ENCODE measurements around the gene LGR5.

- no peak for TF ChIP-seq CTCF (IDR thresholded peaks at IDR 0.05; ENCODE audit: insufficient read depth, low read depth, low read length)
- TF ChIP-seq EZH2 (IDR thresholded peaks at IDR 0.05; ENCODE audit: insufficient read depth, low read length) = no peak
These were observed 42.1 kb upstream of the LGR5 start for GRCh38 chr12:71397433-71397954.
